ENCODE results near the gene SLC2A9.

The SLC2A9 gene

GRCh38 chr4:10020871-10021652, at the start of gene SLC2A9:
Gene SLC2A9, minus strand, starts transcription at chr4:10021497. Its CDS starts 68 bp downstream, at chr4:10021429.
- DNase-seq = peak in 5 of 14 donors; percentile 18 to 65 (median 35)

- no peak for DNase-seq
Measured at GRCh38 chr4:10069075-10069642, 47.9 kb upstream of the SLC2A9 start.

GRCh38 chr4:10066670-10067651, 45.7 kb upstream of the SLC2A9 start:
- DNase-seq = no peak

GRCh38 chr4:10066206-10066605, 44.9 kb upstream of the SLC2A9 start:
- DNase-seq = no peak

- DNase-seq = peak in 13 of 14 donors; percentile 30 to 88 (median 71)
Measured at GRCh38 chr4:10063544-10064300, 42.4 kb upstream of the SLC2A9 start.

GRCh38 chr4:10061650-10062415, 40.5 kb upstream of the SLC2A9 start:
- no peak for DNase-seq

- no peak for DNase-seq
Measured at GRCh38 chr4:10058371-10058770, 37.1 kb upstream of the SLC2A9 start.

- no peak for DNase-seq
Measured at GRCh38 chr4:10057023-10057395, 35.7 kb upstream of the SLC2A9 start.

GRCh38 chr4:10056334-10057022, 35.2 kb upstream of the SLC2A9 start:
- DNase-seq = no peak

- no peak for DNase-seq
Measured at GRCh38 chr4:10055871-10056270, 34.6 kb upstream of the SLC2A9 start.

GRCh38 chr4:10054571-10055041, 33.3 kb upstream of the SLC2A9 start:
- DNase-seq = no peak

GRCh38 chr4:10053635-10054453, 32.5 kb upstream of the SLC2A9 start:
- no peak for DNase-seq

GRCh38 chr4:10051517-10052135, 30.3 kb upstream of the SLC2A9 start:
- DNase-seq = no peak

- DNase-seq = no peak
Measured at GRCh38 chr4:10050721-10051120, 29.4 kb upstream of the SLC2A9 start.

- no peak for DNase-seq
Measured at GRCh38 chr4:10050261-10050661, 29.0 kb upstream of the SLC2A9 start.

GRCh38 chr4:10048941-10049697, 27.8 kb upstream of the SLC2A9 start:
- DNase-seq = no peak

- no peak for DNase-seq
Measured at GRCh38 chr4:10047967-10048366, 26.7 kb upstream of the SLC2A9 start.

- no peak for DNase-seq
Measured at GRCh38 chr4:10046471-10046870, 25.2 kb upstream of the SLC2A9 start.

All from C1 segment of cervical spinal cord (tissue), 14 donors.